Measurements from ENCODE around the gene AKAP10.
"Not testable (repeated sequence)": the region's sequence is repeated elsewhere in the genome, so short reads cannot be mapped to it uniquely, and the experiment has no call there.

The AKAP10 gene

DNA sequence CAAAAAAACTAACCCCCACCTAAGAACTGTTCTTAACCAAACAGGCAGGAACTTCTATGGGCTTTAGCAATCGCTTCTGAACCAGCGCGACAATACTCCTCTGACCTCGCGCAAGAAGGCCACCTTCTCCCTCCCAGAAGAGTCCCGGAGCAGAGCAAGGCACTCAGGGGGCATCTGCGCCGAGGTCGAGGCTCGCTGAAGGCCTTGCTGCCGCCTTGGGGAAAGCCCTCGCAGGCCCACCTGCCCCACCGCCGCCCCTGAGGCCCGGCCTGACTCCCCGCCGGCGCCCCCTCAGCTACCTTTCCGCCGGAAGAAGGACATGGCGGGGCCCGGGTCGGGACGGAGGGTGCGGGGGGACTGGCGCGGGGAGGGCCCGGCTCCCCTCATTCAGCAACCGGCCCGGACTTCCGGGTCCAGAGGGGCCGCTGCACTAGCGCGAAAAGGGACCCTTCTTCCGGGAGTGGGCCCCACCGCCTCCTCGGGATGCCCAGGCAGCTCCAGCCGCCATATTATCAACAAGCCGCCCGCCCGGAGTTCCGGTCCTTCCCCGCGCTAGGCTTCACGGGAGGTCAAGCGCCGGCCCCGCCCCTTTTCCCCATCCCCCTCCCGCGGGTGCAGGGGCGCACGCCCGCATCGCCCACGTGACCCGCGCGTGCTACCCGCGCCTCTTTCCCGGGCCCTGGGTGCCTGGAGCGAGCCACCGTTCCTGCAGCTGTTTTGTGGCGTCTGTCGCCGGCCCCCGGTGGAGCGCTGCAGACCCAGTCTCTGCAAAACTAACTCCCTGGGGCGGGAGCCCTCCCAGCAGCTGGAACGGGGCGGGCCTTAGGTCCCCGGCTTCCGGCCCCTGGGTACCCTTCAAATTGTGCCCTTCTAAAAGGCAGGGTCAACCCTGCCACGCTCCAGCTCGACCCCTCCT, at the start of gene AKAP10:
Gene AKAP10, minus strand, starts transcription at position 536 of the 916 bp plus-strand sequence. Its CDS starts 149 bp downstream, at position 387.
- peak; percentile 92 for DNase-seq (ENCODE audit: low read depth)

- DNase-seq (ENCODE audit: low read depth) = no peak
Observed at GRCh38 chr17:20026960-20027359, 49.3 kb upstream of the AKAP10 start.

DNA sequence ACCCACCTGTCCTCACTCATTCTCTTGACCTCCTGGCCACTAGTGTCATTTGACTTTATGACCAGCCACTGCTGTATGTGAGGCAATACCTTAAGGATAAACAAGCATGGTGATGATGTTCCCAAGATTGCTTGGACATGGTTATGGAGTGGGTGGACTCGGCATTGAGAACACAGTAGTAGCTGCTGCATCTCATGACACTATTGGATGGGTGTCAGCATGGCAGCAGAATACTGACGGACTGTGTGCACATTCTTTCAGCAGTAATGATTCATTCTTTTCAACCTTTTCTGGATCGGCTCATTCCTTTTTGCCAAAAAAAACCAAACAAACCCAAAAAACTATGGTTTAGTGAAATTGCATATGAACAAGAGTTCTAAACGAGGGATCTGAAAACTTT, 45.1 kb upstream of the AKAP10 start:
- no peak for DNase-seq (ENCODE audit: low read depth)

- DNase-seq (ENCODE audit: low read depth) = not testable (repeated sequence)
Observed at GRCh38 chr17:20016475-20016992, 38.9 kb upstream of the AKAP10 start.

GRCh38 chr17:20012017-20012536, 34.4 kb upstream of the AKAP10 start:
- DNase-seq (ENCODE audit: low read depth) = no peak

GRCh38 chr17:20010936-20011335, 33.3 kb upstream of the AKAP10 start:
- DNase-seq (ENCODE audit: low read depth) = no peak

- DNase-seq (ENCODE audit: low read depth) = no peak
Observed at GRCh38 chr17:20010099-20010863, 32.7 kb upstream of the AKAP10 start.

GRCh38 chr17:20009302-20010098, 31.9 kb upstream of the AKAP10 start, which contains the start of gene SPECC1:
SPECC1 (plus strand) TSS chr17:20009359; CDS start chr17:20096652, 87,293 bp downstream.
- peak; percentile 84 for DNase-seq (ENCODE audit: low read depth)

- DNase-seq (ENCODE audit: low read depth) = no peak
Observed at GRCh38 chr17:20009052-20009301, 31.3 kb upstream of the AKAP10 start.

DNA sequence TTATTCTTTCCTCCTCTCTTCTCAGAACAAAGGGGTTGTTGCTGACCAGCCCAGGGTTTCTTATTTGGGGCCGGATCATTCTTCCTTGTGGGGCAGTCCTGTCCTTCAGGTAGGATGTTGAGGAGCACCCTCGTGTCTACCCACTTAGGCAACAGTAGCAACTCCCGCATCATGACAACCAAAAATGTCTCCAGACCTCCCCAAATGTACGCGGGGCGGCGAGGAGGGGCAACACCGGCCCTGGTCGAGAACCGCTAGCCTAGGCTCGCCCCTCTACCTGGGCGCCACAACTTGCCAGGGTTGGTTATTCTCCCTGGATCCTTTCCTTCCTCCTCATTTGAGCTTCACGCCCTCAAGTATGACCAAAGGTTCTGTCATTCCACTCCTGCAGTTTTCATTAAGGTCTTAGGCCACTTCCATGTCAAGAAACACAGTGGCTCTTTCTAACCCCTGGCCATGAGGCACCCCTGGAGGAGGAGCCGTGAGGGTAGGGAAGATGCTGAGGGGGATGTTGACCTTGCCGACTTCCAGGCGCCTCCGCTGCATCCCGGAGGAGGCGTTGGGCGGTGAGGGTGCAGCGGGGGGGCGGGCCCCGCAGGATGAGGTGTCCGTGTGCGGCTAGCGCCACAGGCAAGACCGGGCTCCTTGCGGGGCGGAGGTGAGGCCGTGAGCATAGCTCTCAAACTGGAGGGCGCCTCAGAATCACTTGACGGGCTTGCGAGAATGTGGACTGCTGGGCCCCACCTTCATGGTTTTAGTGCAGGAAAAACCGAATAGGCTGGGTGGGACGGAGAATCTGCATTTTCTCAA, 30.8 kb upstream of the AKAP10 start:
- no peak for DNase-seq (ENCODE audit: low read depth)

GRCh38 chr17:19996502-19996901, 18.9 kb upstream of the AKAP10 start:
- DNase-seq (ENCODE audit: low read depth) = no peak

DNA sequence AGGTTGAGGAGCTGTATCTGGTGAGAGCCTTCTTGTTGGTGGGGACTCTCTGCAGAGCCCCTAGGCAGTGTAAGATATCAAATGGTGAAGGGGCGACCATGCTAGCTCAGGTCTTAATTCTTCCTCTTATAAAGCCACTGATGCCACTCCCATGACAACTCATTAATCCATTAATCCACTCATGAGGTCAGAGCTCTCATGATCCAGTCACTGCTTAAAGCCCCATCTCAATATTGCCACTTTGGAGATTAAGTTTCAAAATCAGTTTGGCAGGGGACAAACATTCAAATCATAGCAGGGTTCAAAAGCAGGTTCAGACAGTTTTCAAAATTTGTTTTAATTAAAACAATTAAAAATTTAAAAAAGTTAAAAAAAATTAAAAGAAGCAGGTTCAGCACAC, 18.5 kb upstream of the AKAP10 start:
- no peak for DNase-seq (ENCODE audit: low read depth)

DNA sequence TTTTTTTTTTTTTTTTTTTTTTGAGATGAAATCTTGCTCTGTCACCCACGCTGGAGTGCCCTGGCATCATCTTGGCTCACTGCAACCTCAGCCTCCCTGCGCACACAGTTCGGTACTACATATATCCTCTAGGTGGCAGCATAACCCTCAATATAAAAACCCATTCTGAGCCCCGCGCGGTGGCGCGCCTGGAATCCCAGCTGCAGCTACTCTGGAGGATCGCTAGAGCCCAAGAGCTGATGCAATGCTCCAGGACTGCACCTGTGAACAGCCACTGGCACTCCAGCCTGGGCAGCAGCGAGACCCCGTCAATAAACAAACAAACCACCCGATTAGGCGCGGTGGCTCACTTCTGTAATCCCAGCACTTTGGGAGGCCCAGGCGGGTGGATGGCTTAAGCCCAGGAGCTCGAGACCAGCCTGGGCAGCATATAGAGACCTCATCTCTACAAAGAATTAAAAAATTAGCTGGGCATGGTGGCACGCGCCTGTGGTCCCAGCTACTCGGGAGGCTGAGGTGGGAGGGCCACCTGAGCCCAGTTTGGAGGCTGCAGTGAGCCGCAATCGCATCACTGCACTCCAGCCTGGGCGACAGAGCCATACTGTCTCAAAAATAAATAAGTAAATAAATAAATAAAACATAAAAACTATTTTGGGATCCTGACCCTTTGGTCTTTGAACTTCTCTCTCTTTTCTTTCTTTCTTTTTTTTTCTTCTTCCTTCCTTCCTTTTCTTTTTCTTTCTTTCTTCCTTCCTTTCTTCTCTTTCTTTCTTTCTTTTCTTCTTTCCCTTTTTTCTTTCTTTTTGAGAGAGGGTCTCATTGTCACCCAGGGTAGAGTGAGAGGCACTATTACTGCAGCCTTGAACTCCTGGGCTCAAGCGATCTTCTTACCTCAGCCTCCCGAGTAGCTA, 15.4 kb upstream of the AKAP10 start:
- peak; percentile 53 for DNase-seq (ENCODE audit: low read depth)

DNA sequence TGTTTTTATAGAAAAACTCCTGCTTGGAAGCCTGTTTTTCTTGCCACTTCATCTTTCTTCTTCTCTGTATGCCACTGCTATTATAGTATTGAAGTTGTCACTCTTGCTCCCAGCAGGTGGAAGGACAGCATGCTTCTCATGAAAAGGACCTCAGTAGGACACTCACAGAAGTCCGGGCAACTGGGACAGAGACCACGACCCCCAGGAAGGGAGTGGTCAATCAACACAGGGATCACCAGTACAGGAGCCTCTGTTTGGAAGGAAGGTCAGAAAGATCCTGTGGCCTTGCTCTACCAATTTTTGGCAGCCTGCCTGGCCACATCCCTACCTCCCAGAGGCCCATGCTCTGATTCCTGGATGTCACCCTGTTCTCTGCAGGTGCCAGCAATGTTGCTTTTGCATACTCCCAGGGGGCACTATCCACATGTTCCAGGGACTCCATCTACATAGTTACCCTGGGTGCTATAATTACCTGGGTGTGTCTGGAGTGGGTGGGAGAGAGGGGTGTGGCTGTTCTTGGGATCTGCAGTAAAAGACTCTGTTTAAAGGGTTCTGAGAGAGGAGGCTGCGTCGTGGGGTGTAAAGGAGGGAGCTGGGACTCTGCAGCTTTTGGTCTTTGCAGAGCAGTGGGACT, 13.7 kb upstream of the AKAP10 start:
- DNase-seq (ENCODE audit: low read depth) = no peak

DNA sequence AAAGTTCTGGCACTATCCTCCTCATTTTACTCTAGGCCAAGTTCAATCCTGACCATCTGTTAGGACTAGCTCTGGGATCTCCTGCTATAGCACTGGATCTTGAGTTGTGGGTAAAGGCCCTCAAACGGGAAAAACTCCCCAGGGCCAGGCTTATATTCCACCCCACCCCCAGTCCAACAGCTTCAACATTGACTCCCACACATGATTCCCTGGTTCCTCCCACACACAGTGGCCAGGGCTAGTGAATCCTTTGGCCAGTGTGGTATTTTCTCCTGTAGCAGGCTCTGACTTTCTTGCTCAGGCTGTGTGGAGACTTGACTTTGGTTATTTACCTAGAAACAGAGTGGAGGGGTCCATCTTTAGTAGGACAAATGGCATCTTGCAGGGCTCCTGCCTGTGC, 10.3 kb upstream of the AKAP10 start:
- DNase-seq (ENCODE audit: low read depth) = no peak

GRCh38 chr17:19986941-19987861, 9.6 kb upstream of the AKAP10 start:
- DNase-seq (ENCODE audit: low read depth) = no peak

GRCh38 chr17:19979917-19980770, 2.5 kb upstream of the AKAP10 start:
- DNase-seq (ENCODE audit: low read depth) = no peak

Measured in activated T-helper 9 cell treated with anti-CD3 and anti-CD28 coated beads, Interleukin-2, amount 50 U/mL, for 16 hours (primary cell).